Retina (tissue), 1 donor: Measurements from ENCODE around the gene CACNA1B.
"Not testable (repeated sequence)": the region's sequence is repeated elsewhere in the genome, so short reads cannot be mapped to it uniquely, and the experiment has no call there.

Experiments
- DNase-seq: peaks from one replicate; pipeline ENCODE4 v3.0.0-alpha.2; 2016

The CACNA1B gene

GRCh38 chr9:138077126-138077525 lies 199.5 kb downstream of the CACNA1B start:
- no peak for DNase-seq

- DNase-seq, result no peak
Measured at GRCh38 chr9:138077898-138078540, 200.4 kb downstream of the CACNA1B start.

DNA sequence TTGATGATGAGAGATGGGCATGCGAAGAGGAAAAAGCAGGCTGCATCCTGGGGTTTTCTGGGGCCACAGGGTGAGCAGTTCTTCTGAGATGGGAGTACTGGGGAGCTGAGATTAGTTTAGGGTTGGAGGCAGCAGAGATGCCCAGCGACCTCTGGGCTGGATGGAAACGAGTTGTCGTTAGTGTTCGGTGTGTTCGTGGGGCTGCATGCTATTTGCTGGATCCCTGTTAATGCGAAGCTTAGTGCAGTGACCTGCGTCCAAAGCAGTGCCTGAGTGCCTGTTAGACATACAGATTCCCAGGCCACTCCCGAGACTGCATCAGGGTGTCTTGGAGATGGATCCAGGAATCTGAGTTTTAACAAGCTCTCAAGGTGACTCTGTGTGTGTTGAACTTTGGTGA lies 201.3 kb downstream of the CACNA1B start:
- no peak for DNase-seq

- DNase-seq, result no peak
Measured at GRCh38 chr9:138080979-138081378, 203.4 kb downstream of the CACNA1B start.

DNA sequence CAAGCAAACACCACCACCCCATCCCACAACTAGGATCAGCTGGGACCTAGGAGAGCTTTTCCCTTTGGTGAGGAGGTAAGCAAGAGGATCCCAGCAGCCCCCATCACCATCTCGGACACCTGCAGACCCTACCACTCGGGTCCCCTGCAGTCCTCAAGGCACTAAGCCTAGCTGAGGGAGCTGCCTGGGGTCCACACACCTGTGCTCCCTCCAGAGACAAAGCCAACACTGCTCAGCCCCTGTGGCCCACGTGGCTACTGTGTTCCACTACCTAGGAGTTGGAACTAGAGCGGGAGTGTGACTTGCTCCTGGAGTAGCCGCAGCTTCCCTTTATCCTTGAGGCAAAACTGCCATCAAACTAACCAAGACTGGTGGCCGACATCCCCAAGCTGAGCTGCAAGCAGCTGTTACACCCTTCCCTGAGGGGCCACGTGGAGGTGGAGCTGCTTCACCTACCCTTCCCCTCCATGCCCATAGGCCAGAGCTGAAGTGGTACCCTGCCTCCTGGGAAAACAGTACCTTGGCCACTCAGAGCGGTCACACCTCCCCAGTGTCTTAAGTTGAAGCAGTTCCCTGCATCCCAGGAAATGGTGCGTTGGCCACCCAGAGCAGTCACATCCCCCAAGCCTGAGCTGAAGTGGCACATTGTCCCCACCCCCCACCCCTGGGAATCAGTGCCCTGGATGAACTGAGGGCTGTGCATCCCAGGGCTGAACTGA lies 205.5 kb downstream of the CACNA1B start:
- DNase-seq, result no peak

- DNase-seq, result no peak
Measured at GRCh38 chr9:138083873-138084272, 206.3 kb downstream of the CACNA1B start.

DNA sequence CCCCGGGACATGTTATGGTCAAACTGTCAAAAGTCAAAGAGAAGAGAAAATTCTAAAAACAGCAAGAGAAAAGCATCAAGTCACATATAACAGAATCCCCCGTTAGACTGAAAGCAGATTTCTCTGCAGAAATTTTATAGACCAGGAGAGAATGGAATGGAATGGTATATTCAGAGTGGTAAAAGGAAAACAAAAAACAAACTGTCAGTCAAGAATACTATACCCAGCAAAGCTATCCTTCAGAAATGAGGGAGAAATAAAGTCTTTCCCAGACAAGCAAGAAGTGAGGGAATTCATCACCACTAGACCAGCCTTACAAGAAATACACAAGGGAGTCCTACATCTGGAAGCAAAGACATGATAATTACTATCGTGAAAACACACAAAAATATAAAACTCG lies 208.0 kb downstream of the CACNA1B start:
- DNase-seq, result no peak

- not testable (repeated sequence) for DNase-seq
Measured at GRCh38 chr9:138092057-138092456, 214.5 kb downstream of the CACNA1B start.

DNA sequence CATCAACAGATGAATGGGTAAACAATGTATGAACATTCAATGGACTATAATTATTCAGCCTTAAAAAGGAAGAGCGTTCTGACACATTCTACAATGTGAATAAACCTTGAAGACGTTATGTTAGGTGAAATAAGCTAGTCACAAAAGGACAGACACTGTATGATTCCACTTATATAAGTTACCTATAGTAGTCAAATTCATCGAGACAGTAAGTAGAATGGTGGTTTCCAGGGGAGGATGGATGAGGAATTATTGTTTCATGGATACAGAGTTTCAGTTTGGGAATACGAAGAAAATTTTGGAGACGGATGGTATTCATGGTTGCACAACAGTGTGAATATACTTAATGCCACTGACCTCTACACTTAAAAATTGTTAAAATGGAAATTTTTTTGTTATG lies 216.4 kb downstream of the CACNA1B start:
- DNase-seq, result no peak

DNA sequence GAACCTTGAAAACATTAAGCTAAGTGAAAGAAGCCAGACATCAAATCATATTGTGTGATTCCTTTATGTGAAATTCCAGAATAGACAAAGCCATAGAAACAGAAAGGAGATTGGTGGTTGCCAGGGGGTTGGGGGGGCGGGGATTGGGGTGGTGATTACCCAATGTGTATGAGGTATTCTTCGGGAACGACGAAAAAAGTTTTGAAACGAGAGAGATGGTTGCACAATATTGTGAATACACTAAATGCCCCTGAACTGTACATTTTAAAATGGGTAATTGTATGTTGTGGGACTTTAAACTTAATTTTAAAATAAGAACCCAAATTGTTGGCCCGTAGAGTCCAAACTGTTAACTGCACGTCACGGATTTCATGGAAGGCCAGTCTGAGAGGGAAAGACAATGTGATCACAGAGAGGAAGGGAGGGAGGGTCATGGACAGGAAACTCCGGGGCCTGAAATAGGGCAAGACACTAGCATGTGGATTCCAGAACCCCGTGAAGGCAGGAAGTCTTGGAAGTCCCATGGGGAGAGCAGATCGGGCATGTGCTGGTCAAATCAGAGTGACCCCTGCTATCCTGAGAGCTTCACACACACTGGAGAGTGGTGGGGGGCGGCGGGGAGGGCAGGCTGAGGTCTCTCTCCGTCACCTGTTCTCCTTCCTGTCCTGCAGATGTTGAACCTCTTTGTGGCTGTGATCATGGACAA lies 218.4 kb downstream of the CACNA1B start:
- DNase-seq, result no peak

DNA sequence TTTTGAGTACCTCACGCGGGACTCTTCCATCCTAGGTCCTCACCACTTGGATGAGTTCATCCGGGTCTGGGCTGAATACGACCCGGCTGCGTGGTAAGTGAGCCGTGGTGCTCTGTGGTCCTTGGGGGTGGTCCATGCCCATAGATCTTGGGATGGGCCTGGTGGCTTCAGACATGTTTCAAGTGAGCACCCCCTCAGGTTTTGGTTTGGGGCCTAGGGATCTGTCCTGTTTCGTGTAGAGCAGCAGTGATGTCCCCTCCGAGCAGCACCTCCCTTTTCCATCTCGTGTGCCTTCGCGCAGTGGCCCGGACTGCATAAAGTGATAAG lies 218.9 kb downstream of the CACNA1B start:
- DNase-seq, result no peak

DNA sequence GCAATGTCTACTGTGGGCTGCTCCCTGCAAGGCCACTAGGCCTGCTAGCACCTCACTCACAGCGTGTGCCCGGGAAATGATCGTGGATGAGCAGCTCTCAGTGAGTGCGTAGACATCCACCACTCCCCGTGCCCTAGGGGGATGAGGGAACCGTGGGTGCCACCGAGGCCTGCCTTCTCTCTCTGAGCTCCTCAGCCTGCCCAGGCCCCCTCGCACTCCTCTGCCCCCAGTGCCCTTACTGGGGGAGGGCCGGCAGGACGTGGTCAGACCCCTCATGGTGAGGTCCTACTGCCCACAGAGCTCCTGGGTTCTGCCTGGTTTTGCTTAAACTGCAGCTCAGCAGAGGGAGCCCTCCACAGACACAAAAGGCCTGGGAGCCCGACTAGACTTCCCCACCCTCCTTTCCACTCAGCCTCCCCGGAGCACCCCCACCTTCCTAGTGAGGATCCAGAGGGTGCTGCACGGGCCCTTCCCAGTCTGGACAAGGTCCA lies 220.0 kb downstream of the CACNA1B start:
- no peak for DNase-seq

DNA sequence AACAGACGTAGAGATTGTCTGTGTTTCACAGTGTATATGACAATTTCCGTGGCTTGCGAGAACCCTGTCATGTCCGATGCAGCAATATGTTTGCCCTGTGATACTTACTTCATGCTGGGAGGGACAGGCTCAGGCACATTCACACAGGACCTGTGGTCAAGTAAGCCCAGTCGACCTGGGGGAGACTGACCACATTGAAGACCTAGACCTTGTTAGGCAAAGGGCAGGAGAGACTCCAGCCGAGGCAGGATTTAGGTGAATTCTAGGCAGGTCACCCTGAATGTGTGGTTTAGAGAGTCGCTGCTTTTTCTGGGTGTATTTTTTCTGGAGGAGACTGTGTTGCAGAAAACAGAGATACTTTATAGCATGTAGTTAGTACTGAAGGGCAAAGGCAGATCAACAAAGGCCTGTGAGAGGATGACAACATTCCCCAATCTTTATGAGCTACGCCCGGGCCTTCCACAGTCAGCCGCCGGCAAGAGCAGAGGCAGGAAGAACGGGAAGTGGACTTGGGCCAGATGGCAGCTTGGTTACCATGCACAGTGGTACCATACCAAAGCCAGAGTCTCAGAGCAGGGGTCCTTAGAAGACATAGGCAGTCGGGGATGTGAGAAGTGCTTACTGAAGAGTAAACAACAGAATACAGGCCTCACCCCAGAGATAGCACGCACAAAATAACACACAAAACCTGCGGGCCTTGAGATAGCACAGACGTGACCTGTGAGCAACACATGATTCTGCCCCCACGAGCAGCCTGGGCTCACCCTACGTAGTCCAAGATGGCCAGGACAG lies 220.7 kb downstream of the CACNA1B start:
- no peak for DNase-seq

GRCh38 chr9:138098908-138099791 lies 221.6 kb downstream of the CACNA1B start:
- no peak for DNase-seq

- DNase-seq, result no peak
Measured at GRCh38 chr9:138099803-138100598, 222.4 kb downstream of the CACNA1B start.

DNA sequence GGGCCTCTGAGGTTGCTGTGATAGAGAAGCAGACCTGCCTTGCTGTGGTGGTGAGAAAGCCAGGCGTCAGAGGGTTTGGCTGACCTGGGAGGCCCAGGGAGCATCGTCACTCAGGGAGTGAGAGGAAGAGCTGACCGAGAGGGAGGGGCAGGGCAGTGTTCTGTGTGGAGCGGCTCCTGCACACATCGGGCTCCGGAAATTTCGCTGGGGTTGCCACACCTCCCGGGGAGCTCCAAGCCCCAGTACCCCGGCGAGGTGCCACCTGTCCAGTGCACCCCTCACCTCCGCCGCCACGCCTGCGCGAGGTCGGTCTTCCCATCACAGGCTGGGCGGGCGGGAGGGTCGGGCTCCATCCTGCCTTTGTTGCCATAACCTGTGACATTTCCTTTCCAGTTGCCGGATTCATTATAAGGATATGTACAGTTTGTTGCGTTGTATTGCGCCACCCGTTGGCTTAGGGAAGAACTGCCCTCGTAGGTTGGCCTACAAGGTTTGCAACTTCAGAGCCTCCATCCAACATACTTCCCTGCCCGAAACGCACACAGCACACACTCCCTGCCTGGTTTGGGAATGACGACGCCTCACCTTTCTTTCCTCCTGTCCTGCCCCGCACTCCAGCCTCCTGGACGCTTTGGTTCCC lies 223.2 kb downstream of the CACNA1B start:
- no peak for DNase-seq

DNA sequence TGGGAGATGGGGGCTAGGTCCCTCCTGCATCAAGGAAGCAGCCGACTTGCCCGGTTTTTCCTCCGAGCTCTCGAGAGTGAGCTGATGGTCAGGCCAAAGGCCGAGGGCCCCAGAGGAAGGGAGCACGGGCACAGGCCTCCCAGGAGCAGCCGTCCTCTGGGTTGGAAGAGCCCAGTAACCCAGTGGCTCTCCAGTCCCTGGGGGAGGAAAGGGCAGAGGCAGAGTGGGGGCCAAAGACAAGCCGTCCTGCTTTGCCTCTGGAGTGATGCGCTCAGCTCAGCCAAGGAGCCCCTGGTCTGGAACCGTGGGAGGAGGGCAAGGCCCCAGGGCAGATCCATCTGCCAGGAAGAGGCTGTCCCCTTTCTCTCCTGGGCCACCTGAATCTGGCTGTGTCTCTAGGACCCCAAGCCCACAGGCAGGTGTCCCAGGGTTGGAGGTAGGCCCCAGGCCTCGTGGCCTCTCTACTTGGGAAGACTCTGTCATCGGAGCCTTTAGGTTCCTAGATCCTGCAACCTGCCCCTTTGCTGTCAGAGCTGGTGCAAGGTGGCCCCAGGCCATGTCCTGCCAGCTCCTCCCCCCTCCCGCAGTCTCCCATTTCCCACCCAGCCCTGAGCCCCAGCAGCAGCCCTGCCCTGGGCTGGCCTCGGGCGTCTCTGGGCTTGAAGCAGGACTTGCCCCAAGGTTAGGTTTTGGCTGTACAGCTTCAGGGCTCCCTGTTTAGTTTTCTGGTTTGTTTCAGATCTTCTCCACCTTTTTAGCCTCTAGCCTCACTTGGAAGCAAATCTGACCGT lies 224.1 kb downstream of the CACNA1B start:
- DNase-seq, result no peak

GRCh38 chr9:138102246-138103051 lies 224.9 kb downstream of the CACNA1B start:
- DNase-seq, result no peak
